IPS-18a (cell line): ENCODE data around the gene IL16.

Experiments
- H3K27ac ChIP-seq: one replicate; pipeline ENCODE4 v1.5.1; 2013; ENCODE audit warnings: low read length
- H3K27me3 ChIP-seq: one replicate; pipeline ENCODE4 v1.6.1; 2013; ENCODE audit warnings: mild to moderate bottlenecking, low read length; ENCODE audit not compliant: control insufficient read depth, insufficient read depth
- H3K36me3 ChIP-seq: one replicate; pipeline ENCODE4 v1.6.1; 2013; ENCODE audit warnings: low read depth, low read length; ENCODE audit not compliant: control insufficient read depth
- H3K4me1 ChIP-seq: one replicate; pipeline ENCODE4 v1.6.1; 2013; ENCODE audit warnings: low read depth, low read length; ENCODE audit not compliant: control insufficient read depth
- H3K4me3 ChIP-seq: one replicate; pipeline ENCODE4 v1.5.1; 2013; ENCODE audit warnings: low read length
- H3K9ac ChIP-seq: one replicate; pipeline ENCODE4 v1.6.1; 2013; ENCODE audit warnings: mild to moderate bottlenecking, low read length, moderate library complexity
- H3K9me3 ChIP-seq: one replicate; pipeline ENCODE4 v1.6.1; 2013; ENCODE audit warnings: low read depth, low read length; ENCODE audit not compliant: control insufficient read depth

IL16 gene

GRCh38 chr15:81215983-81216382, 19.3 kb downstream of the IL16 start:
- no peak overlapping the region for H3K4me3 ChIP-seq
- no peak overlapping the region for H3K9ac ChIP-seq
- H3K9me3 ChIP-seq: no peaks in the 10 kb centered on the region
- H3K36me3 ChIP-seq: no peaks in the 10 kb centered on the region
- peaks cover 4% of the 10 kb centered on the region for H3K4me1 ChIP-seq
- H3K27me3 ChIP-seq: no peaks in the 10 kb centered on the region
- no peak overlapping the region for H3K27ac ChIP-seq

GRCh38 chr15:81216422-81216821, 19.7 kb downstream of the IL16 start:
- Histone ChIP-seq H3K4me1 (peaks cover 4% of the 10 kb centered on the region), H3K27ac (no peak overlapping the region), H3K27me3 (no peaks in the 10 kb centered on the region), H3K4me3 (no peak overlapping the region), H3K36me3 (no peaks in the 10 kb centered on the region), H3K9ac (no peak overlapping the region), H3K9me3 (no peaks in the 10 kb centered on the region)

DNA sequence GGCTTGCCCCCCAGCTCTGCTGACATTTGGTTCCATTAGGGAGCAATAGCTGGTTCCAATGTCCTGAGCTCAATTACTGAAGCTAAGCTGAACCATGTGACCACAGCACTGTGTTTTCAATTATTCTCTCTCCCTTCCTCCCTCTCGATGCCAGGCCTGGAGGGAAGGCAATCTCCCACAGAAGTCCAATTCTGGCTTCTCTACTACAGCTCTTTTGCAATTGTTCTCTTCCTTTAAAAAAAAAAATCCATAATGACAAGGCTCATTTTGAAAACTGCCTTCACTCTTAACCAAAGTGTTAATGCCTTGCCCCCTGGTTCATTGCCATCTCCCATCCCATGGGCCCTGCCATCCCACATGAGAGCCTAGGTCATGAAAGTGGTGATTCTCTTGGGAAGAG, 24.8 kb downstream of the IL16 start:
- H3K27ac ChIP-seq: no peak overlapping the region
- no peaks in the 10 kb centered on the region for H3K36me3 ChIP-seq
- no peaks in the 10 kb centered on the region for H3K27me3 ChIP-seq
- H3K9ac ChIP-seq: no peak overlapping the region
- peaks cover 3% of the 10 kb centered on the region for H3K4me1 ChIP-seq
- no peaks in the 10 kb centered on the region for H3K9me3 ChIP-seq
- H3K4me3 ChIP-seq: no peak overlapping the region

DNA sequence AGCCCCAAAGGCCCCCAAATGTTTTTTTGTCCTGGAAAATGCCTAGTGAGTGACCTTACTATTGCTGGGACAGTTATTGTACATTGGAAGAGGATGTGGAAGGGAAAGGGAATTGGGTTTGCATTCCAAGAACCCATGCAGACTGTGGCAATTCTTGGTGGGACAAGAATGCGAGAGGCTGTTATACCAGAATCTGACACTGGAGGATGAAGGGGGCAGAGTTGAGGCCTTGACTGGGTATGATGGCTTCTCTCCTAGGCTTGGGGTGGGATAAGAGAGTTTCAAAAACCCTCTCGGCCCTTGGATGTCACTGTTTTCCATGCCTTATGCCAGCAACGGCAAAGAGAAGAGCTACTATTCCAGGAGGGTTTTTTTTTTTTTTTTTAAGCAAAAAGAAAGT, 25.3 kb downstream of the IL16 start:
- H3K27me3 ChIP-seq: no peaks in the 10 kb centered on the region
- H3K4me1 ChIP-seq: no peaks in the 10 kb centered on the region
- no peaks in the 10 kb centered on the region for H3K36me3 ChIP-seq
- no peak overlapping the region for H3K4me3 ChIP-seq
- no peak overlapping the region for H3K9ac ChIP-seq
- no peaks in the 10 kb centered on the region for H3K9me3 ChIP-seq
- H3K27ac ChIP-seq: no peak overlapping the region

DNA sequence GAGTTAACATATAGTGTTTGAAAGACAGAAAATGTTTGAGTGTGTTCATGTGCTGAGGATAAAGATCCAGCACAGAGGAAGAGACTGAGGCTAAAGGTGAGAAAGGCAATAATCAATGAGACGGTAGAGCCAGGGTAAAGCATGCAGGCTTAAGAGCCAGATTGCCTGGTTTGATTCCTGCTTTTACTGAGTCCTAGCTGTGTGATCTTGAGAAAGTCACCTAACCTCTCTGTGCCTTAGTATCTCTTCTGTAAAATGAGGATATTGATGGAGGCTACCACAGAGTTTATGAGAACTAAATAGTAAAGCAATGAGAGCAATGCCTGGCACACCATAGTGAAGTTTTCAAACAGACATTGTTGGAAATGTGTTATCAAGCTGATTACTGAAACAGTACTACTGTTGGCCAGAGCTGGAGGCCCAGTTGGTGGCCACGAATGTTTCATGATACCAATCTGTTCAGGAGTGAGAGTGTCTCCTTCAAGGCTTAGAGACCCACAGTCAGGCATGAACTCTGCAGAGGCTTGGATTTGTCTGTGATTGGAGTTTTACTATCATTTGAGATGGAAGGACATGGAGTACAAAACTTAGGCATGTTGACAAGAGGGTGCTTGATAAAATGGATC, 26.8 kb downstream of the IL16 start:
- Histone ChIP-seq H3K36me3 (no peaks in the 10 kb centered on the region), H3K27ac (no peak overlapping the region), H3K4me3 (no peak overlapping the region), H3K9me3 (no peaks in the 10 kb centered on the region), H3K9ac (no peak overlapping the region), H3K27me3 (no peaks in the 10 kb centered on the region), H3K4me1 (no peaks in the 10 kb centered on the region)

- no peaks in the 10 kb centered on the region for H3K27me3 ChIP-seq
- no peak overlapping the region for H3K9ac ChIP-seq
- no peaks in the 10 kb centered on the region for H3K4me1 ChIP-seq
- H3K9me3 ChIP-seq: no peaks in the 10 kb centered on the region
- H3K4me3 ChIP-seq: no peak overlapping the region
- H3K36me3 ChIP-seq: no peaks in the 10 kb centered on the region
- H3K27ac ChIP-seq: no peak overlapping the region
Measured at GRCh38 chr15:81224232-81224631, 27.6 kb downstream of the IL16 start.

- Histone ChIP-seq H3K27ac (no peak overlapping the region), H3K4me1 (no peaks in the 10 kb centered on the region), H3K9me3 (no peaks in the 10 kb centered on the region), H3K9ac (no peak overlapping the region), H3K4me3 (no peak overlapping the region), H3K27me3 (no peaks in the 10 kb centered on the region), H3K36me3 (no peaks in the 10 kb centered on the region)
Measured at GRCh38 chr15:81225161-81225671, 28.5 kb downstream of the IL16 start.

DNA sequence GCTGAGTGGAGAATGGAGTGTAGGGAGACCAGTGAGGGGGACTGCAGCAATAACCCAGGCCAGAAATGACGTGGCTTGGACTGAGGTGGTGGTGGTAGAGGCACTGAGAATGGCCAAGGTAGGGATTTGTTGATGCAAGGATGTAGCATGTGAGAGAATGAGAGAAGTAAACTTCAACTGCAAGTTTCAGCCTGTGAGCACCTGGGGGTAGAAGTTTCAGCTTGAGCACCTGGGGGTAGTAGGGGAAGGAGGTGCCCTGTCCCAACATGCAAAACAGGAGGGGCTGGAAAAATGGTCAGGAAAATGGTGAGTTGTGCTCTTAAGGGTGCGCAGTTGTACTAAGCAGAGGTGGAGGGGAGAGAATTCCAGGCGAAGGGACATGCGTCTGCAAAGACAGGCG, 31.0 kb downstream of the IL16 start:
- Histone ChIP-seq H3K9ac (no peak overlapping the region), H3K27me3 (no peaks in the 10 kb centered on the region), H3K36me3 (no peaks in the 10 kb centered on the region), H3K4me1 (no peaks in the 10 kb centered on the region), H3K9me3 (no peaks in the 10 kb centered on the region), H3K27ac (no peak overlapping the region), H3K4me3 (no peak overlapping the region)

DNA sequence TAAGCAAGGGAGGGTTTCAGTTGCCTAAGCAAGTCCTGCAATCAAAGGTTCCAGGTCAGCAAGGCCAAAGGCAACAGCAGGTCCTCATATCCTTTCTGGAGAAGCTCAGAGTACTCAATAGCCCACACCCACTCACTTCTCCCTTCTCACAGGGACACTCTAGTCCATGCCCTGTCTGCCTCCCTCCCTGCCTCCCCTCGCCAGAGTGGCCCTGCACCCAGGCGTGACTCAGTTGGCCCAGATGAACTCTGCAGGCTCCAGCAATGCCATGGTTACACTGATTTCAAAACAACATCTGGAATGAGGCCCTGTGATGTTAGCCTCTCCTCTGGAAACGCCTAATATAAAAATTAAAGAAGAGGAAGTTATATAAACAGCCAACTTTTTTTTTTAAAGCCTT, 32.9 kb downstream of the IL16 start:
- H3K27me3 ChIP-seq: no peaks in the 10 kb centered on the region
- no peaks in the 10 kb centered on the region for H3K36me3 ChIP-seq
- no peak overlapping the region for H3K4me3 ChIP-seq
- H3K27ac ChIP-seq: no peak overlapping the region
- no peak overlapping the region for H3K9ac ChIP-seq
- H3K4me1 ChIP-seq: no peaks in the 10 kb centered on the region
- no peaks in the 10 kb centered on the region for H3K9me3 ChIP-seq

DNA sequence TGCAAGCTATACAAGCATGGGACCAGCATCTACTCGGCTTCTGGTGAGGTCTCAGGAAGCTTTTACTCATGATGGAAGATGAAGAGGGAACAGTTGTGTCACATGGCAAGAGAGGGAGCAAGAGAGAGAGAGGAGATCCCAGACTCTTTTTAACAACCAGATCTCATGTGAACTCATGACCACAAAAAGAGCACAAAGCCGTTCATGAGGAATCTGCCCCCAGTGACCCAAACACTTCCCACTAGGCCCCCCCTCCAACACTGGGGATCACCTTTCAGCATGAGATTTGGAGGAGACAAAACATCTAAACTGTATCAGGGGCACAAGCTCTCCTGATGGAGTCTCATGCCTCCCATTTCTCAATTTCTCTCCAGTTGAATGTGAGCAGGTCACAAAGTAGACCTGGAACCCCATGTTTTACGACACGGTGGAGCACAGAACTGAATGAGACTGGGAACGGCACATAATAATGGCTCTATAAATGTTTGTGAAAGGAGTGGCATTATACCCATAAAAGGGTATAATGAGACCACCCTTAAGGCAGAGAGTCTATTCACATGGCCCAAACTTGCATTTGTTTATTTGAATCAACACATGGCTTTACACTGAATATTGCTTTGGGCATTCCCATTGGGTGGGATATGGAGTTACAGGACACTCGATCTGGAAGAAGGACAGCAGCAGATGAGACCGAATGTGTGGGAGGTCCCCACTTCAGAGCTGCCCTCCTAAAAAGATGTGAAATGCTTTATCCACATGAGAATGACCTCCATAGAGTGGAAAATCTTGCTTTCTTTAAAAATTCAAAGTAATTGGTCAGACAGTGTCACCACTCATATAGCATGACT, 38.8 kb downstream of the IL16 start:
- Histone ChIP-seq H3K27me3 (no peaks in the 10 kb centered on the region), H3K27ac (no peak overlapping the region), H3K4me1 (no peaks in the 10 kb centered on the region), H3K9me3 (no peaks in the 10 kb centered on the region), H3K9ac (no peak overlapping the region), H3K36me3 (no peaks in the 10 kb centered on the region), H3K4me3 (no peak overlapping the region)

DNA sequence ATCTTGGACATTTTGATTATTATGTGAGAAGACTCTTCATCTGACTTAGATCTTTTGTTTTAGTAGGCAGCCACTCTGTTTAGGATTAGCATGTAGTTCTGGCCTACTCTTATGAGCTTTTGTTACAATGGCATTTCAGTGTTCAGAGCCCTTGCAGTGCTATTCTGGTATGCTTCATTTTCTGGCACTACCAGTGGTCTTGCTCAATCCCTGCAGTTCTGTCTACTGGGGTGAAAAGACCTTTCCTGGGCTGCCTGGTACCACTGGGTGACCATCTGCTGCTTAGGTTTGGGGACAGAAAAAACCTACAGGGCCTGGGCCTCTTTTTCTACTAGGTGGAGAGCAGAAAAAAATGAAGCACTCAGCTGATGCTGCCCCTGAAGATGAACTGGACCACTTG, 42.5 kb downstream of the IL16 start:
- Histone ChIP-seq H3K4me1 (no peaks in the 10 kb centered on the region), H3K36me3 (no peaks in the 10 kb centered on the region), H3K4me3 (no peak overlapping the region), H3K9me3 (peaks cover 9% of the 10 kb centered on the region), H3K27me3 (no peaks in the 10 kb centered on the region), H3K27ac (no peak overlapping the region), H3K9ac (no peak overlapping the region)

DNA sequence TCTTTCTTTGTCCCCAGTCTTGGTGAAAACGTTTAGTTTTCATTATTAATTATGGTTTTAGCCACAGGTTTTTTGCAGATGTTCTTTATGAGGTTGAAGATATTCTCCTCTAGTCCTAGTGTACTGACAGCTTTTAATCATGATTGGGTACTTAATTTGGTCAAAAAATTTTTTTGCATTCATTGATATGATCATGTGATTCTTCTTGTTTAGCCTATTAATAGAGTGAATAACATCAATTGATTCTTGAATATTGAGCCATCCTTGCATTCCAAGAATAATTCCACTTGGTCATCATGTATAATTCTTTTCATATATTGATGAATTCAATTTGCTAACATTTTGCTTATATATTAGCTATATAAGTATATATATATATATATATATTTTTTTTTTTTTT, 46.1 kb downstream of the IL16 start:
- H3K36me3 ChIP-seq: no peaks in the 10 kb centered on the region
- no peak overlapping the region for H3K4me3 ChIP-seq
- H3K27me3 ChIP-seq: no peaks in the 10 kb centered on the region
- no peak overlapping the region for H3K9ac ChIP-seq
- H3K4me1 ChIP-seq: no peaks in the 10 kb centered on the region
- no peak overlapping the region for H3K27ac ChIP-seq
- peaks cover 9% of the 10 kb centered on the region for H3K9me3 ChIP-seq
